GM12878 (cell line): ENCODE measurements around the gene IMMP2L. TPM values are rescaled to one million over a fixed set of nuclear protein-coding genes. Genes with fewer than 3 reads are reported as not detected.

Experiments
- ATAC-seq: fragments of 200-7000 bp; cut with Tn5 transposase; 3 replicates; pipeline ENCODE4 v1.9.1; 2020; ENCODE audit warnings: mild to moderate bottlenecking, moderate library complexity
- BruUV-seq: library from RNA; stranded (reverse); fragments of 400-500 nt; replicated peaks from 2 replicates; lab custom pipeline; 2021; lab: Mats Ljungman, UMichigan
- CTCF ChIA-PET: fragments of 300-600 bp; sonication (Branson Sonifier 250); formaldehyde crosslinking; extraction: SDS; loops from one replicate; lab custom pipeline; 2021; ENCODE audit warnings: inconsistent platforms; lab: Yijun Ruan, JAX
- POLR2A ChIA-PET: fragments of 350-600 bp; formaldehyde crosslinking; extraction: SDS; loops from one replicate; lab custom pipeline; 2021; ENCODE audit warnings: inconsistent platforms; lab: Charles Lee
- RAD21 ChIA-PET: fragments of 300-600 bp; sonication (Branson Sonifier 250); formaldehyde crosslinking; loops from one replicate; lab custom pipeline; 2023; ENCODE audit warnings: antibody characterized with exemption; ENCODE audit not compliant: unreplicated experiment; lab: Charles Lee
- SMC1A ChIA-PET: fragments of 300-600 bp; sonication (Branson Sonifier 250); formaldehyde crosslinking; loops from one replicate; lab custom pipeline; 2023; ENCODE audit not compliant: unreplicated experiment, uncharacterized antibody; lab: Charles Lee
- DNase-seq: peaks from one replicate; pipeline ENCODE4 v3.0.0-alpha.2; 2011; ENCODE audit warnings: low read depth, low spot score
- FAIRE-seq: peaks from 3 replicates; lab custom pipeline; 2011; peaks lifted over from hg19 to GRCh38; lab: Jason Lieb, UNC
- H2AFZ ChIP-seq: 2 replicates; pipeline ENCODE4 v1.6.0; 2011; ENCODE audit warnings: low read depth, low read length, control low read depth; ENCODE audit not compliant: control insufficient read depth
- H3K27ac ChIP-seq: 2 replicates; pipeline ENCODE4 v1.5.1; 2011; ENCODE audit warnings: control low read depth; ENCODE audit not compliant: control insufficient read depth, insufficient read depth
- H3K27me3 ChIP-seq, 2 experiments: replicated peaks in 1 of 2; 2 replicates each; pipeline versions ENCODE4 v1.6.0 to v1.6.1; 2011; ENCODE audit warnings: low read length in 1 of 2; ENCODE audit not compliant: control insufficient read depth in 2 of 2, insufficient read depth in 2 of 2
- H3K36me3 ChIP-seq, 2 experiments: 2 replicates each; pipeline ENCODE4 v1.5.1; 2011; ENCODE audit warnings: low read length in 1 of 2; ENCODE audit not compliant: control insufficient read depth in 2 of 2, insufficient read depth in 2 of 2
- H3K4me1 ChIP-seq: 2 replicates; pipeline ENCODE4 v1.6.1; 2011; ENCODE audit warnings: mild to moderate bottlenecking, low read length, moderate library complexity, mixed read lengths; ENCODE audit not compliant: control insufficient read depth, insufficient read depth
- H3K4me2 ChIP-seq: 2 replicates; pipeline ENCODE4 v1.6.0; 2011; ENCODE audit warnings: control low read depth; ENCODE audit not compliant: control insufficient read depth, insufficient read depth
- H3K4me3 ChIP-seq: fragments of 200-600 bp; sonication (generic); 2 replicates; pipeline ENCODE4 v1.5.1; 2016
- H3K79me2 ChIP-seq: 2 replicates; pipeline ENCODE4 v1.6.0; 2011; ENCODE audit warnings: low read length; ENCODE audit not compliant: control insufficient read depth, insufficient read depth
- H3K9ac ChIP-seq: 2 replicates; pipeline ENCODE4 v1.8.0; 2011; ENCODE audit warnings: low read length, control low read depth, mixed read lengths; ENCODE audit not compliant: control insufficient read depth, insufficient read depth
- H3K9me3 ChIP-seq: replicated peaks from 3 replicates; pipeline ENCODE4 v1.5.1; 2011; ENCODE audit warnings: mild to moderate bottlenecking, low read length; ENCODE audit not compliant: control insufficient read depth, insufficient read depth
- H4K20me1 ChIP-seq: 2 replicates; pipeline ENCODE4 v1.6.0; 2011; ENCODE audit not compliant: control insufficient read depth, insufficient read depth
- BRCA1 ChIP-seq: IDR thresholded peaks from 2 replicates; pipeline ENCODE4 v1.6.1; 2011; ENCODE audit warnings: low read depth, low read length, improper control_type of control experiment
- HDAC2 ChIP-seq: fragments of 200-600 bp; sonication (generic); IDR thresholded peaks from 2 replicates; pipeline ENCODE4 v1.6.1; 2017
- JUND ChIP-seq: IDR thresholded peaks from 2 replicates; pipeline ENCODE4 v1.6.1; 2012; ENCODE audit warnings: low read depth, mild to moderate bottlenecking, low read length, improper control_type of control experiment, moderate library complexity
- MEF2A ChIP-seq: IDR thresholded peaks from 2 replicates; pipeline ENCODE4 v1.6.1; 2011; ENCODE audit warnings: low read depth, mild to moderate bottlenecking, low read length, moderate library complexity; ENCODE audit not compliant: insufficient read depth
- NRF1 ChIP-seq: conservative IDR thresholded peaks from 2 replicates; pipeline ENCODE4 v1.6.1; 2011; ENCODE audit warnings: mild to moderate bottlenecking, low read depth, low read length, improper control_type of control experiment
- SREBF1 ChIP-seq: IDR thresholded peaks from 2 replicates; pipeline ENCODE4 v1.6.1; 2012; ENCODE audit warnings: mild to moderate bottlenecking, low read length
- USF1 ChIP-seq: IDR thresholded peaks from 2 replicates; pipeline ENCODE4 v1.6.1; 2011; ENCODE audit warnings: borderline replicate concordance, low read depth, mild to moderate bottlenecking, moderate library complexity, mixed read lengths, low read length; ENCODE audit not compliant: insufficient read depth; ENCODE audit errors: extremely low read length
- WGBS: methylation state at CpG from one replicate; pipeline ENCODE4 v1.1.6; 2016; ENCODE audit warnings: low lambda C conversion rate; ENCODE audit not compliant: insufficient replicate concordance, insufficient coverage; ENCODE audit errors: missing lambda C conversion rate; 5-methylcytosine and 5-hydroxymethylcytosine counted together
- in situ Hi-C: fragments of 300-500 bp; cut with MboI; formaldehyde crosslinking; loops from 9 replicates; pipeline ENCODE4 v1.14.3; 2018; ENCODE audit warnings: mixed read lengths
- intact Hi-C: fragments of 100-400 bp; cut with micrococcal nuclease; formaldehyde crosslinking; loops from one replicate; pipeline ENCODE4 v1.14.2; 2022; ENCODE audit not compliant: unreplicated experiment
- polyA plus RNA-seq, 11 experiments: library from polyadenylated mRNA; depleted of rRNA in 4 of 11; unstranded in 6 of 11; stranded (reverse) in 5 of 11; fragments of >200 nt; fragmentation: Nextera tagmentation in 4 of 11; fragmentation: Illumina TruSeq in 1 of 11; extraction: Ambion mirVana in 4 of 11; extraction: Trizol in 1 of 11; gene quantifications; 1 replicate in 1 of 11; 2 replicates in 10 of 11; pipeline versions ENCODE4 v1.2.1 to v1.2.3, GENCODE V29; 2011 to 2016; ENCODE audit warnings: inconsistent platforms in 2 of 11, missing spikeins in 2 of 11, low read depth in 1 of 11
- total RNA-seq, 4 experiments: library from RNA; depleted of rRNA in 3 of 4; stranded (reverse); fragments of >200 nt in 3 of 4; fragmentation: Illumina TruSeq in 1 of 4; extraction: Trizol in 1 of 4; gene quantifications; 2 replicates each; pipeline versions ENCODE4 v1.2.1 to v1.2.3, GENCODE V29; 2013 to 2021

IMMP2L gene
- total and polyA plus RNA-seq, 10 of the 15 experiments (the other 5 are each of a cell fraction or from before 2014, with no cell fraction given), result 12.6 to 46.3 (median 19.6) TPM

- no peak for TF ChIP-seq JUND
Measured at GRCh38 chr7:111266613-111267012, 295.7 kb downstream of the IMMP2L start (continued).

- TF ChIP-seq SREBF1, result no peak
- Histone ChIP-seq H3K9me3 (no peaks in the 10 kb centered on the region), H3K4me1 (no peaks in the 10 kb centered on the region), H2AFZ (no peak overlapping the region), H4K20me1 (no peaks in the 10 kb centered on the region), H3K4me3 (no peak overlapping the region), H3K36me3 (no peaks in the 10 kb centered on the region), H3K4me2 (no peak overlapping the region), H3K79me2 (no peaks in the 10 kb centered on the region), H3K27me3 (no peaks in the 10 kb centered on the region), H3K9ac (no peak overlapping the region), H3K27ac (no peak overlapping the region)
- ATAC-seq, result no peak
- no TSS peak for BruUV-seq
- in situ Hi-C loops (no loop called here), intact Hi-C loops (no loop called here)
- POLR2A ChIA-PET, result no interaction called here
- SMC1A ChIA-PET, result interaction anchor here (0.6 to 1.0 kb wide), 2 partner anchors 25 to 455 kb away, joined by 3 read pairs; no protein-coding TSS in a partner anchor
- RAD21 ChIA-PET, result no interaction called here
- CTCF ChIA-PET, result no interaction called here
- FAIRE-seq, result no peak
- DNase-seq, result no peak
Measured at GRCh38 chr7:111265394-111265793, 296.9 kb downstream of the IMMP2L start.

GRCh38 chr7:111264981-111265380, 297.3 kb downstream of the IMMP2L start:
- no peaks in the 10 kb centered on the region for H3K79me2 ChIP-seq
- H3K4me1 ChIP-seq, result no peaks in the 10 kb centered on the region
- ChIA-PET RAD21 (no interaction called here), CTCF (no interaction called here), POLR2A (no interaction called here), SMC1A (interaction anchor here (0.6 to 1.0 kb wide), 2 partner anchors 26 to 454 kb away, joined by 3 read pairs; no protein-coding TSS in a partner anchor)
- no peaks in the 10 kb centered on the region for H3K27me3 ChIP-seq
- no peaks in the 10 kb centered on the region for H4K20me1 ChIP-seq
- no peak overlapping the region for H3K27ac ChIP-seq
- H2AFZ ChIP-seq, result no peak overlapping the region
- ATAC-seq, result no peak
- FAIRE-seq, result no peak
- no peak for DNase-seq
- no peaks in the 10 kb centered on the region for H3K9me3 ChIP-seq
- BruUV-seq, result no TSS peak
- WGBS, result 84% methylated on average over 1 of the region's 1 CpG
- H3K4me2 ChIP-seq, result no peak overlapping the region
- H3K4me3 ChIP-seq, result no peak overlapping the region
- H3K9ac ChIP-seq, result no peak overlapping the region
- intact Hi-C loops, result no loop called here
- H3K36me3 ChIP-seq, result no peaks in the 10 kb centered on the region
- no peak for TF ChIP-seq BRCA1
- no peak for TF ChIP-seq HDAC2
- no peak for TF ChIP-seq MEF2A
- TF ChIP-seq USF1, result no peak
- TF ChIP-seq NRF1, result no peak
- in situ Hi-C loops, result no loop called here
